Umbilical cord (tissue), 2 donors: ENCODE data around the gene HOXA6. TPM values are rescaled to one million over a fixed set of nuclear protein-coding genes. Genes with fewer than 3 reads are reported as not detected.

Source experiments
- DNase-seq: peaks from one replicate; pipeline ENCODE4 v3.0.0-alpha.2; 2015; ENCODE audit warnings: low spot score
- total RNA-seq: library from RNA; depleted of rRNA; stranded (reverse); fragments of >200 nt; gene quantifications from one replicate; pipeline ENCODE4 v1.2.3, GENCODE V29; 2014; ENCODE audit warnings: low replicate concordance; ENCODE audit not compliant: insufficient read depth

HOXA6 gene
- total RNA-seq, 1 donor from 2014 or later = not detected

- peak; percentile 37 for DNase-seq
Observed at GRCh38 chr7:27162561-27163287, 15.2 kb upstream of the HOXA6 start.

- DNase-seq = peak; percentile 44
Observed at GRCh38 chr7:27161721-27162560, 14.4 kb upstream of the HOXA6 start.

- DNase-seq = peak; percentile 62
Observed at GRCh38 chr7:27161214-27161720, 13.7 kb upstream of the HOXA6 start.

- DNase-seq = peak; percentile 92
Observed at GRCh38 chr7:27160546-27161213, 13.1 kb upstream of the HOXA6 start.

GRCh38 chr7:27160145-27160545 lies 12.6 kb upstream of the HOXA6 start:
- DNase-seq = peak; percentile 46

GRCh38 chr7:27159266-27160144 lies 11.9 kb upstream of the HOXA6 start:
- no peak for DNase-seq

- DNase-seq = no peak
Observed at GRCh38 chr7:27158436-27159265, 11.1 kb upstream of the HOXA6 start.

GRCh38 chr7:27157702-27158431 lies 10.3 kb upstream of the HOXA6 start:
- no peak for DNase-seq

GRCh38 chr7:27156916-27157701 lies 9.5 kb upstream of the HOXA6 start:
- DNase-seq = peak; percentile 17

- peak; percentile 85 for DNase-seq
Observed at GRCh38 chr7:27156508-27156898, 8.9 kb upstream of the HOXA6 start, which contains the start of gene HOXA7. HOXA7 (minus strand) TSS chr7:27156675; CDS start chr7:27156545, 130 bp downstream.

- no peak for DNase-seq
Observed at GRCh38 chr7:27155816-27156507, 8.4 kb upstream of the HOXA6 start.

GRCh38 chr7:27154901-27155815 lies 7.6 kb upstream of the HOXA6 start:
- DNase-seq = peak; percentile 48

GRCh38 chr7:27154369-27154768 lies 6.8 kb upstream of the HOXA6 start:
- no peak for DNase-seq

- DNase-seq = no peak
Observed at GRCh38 chr7:27153526-27153925, 6.0 kb upstream of the HOXA6 start.

- DNase-seq = peak; percentile 40
Observed at GRCh38 chr7:27152816-27153442, 5.4 kb upstream of the HOXA6 start.
